GM23248 (cell line): ENCODE measurements around the gene AADAT. TPM values are rescaled to one million over a fixed set of nuclear protein-coding genes. Genes with fewer than 3 reads are reported as not detected.

ENCODE experiments used
- DNase-seq: peaks from one replicate; pipeline ENCODE4 v3.0.0-alpha.2; 2015
- H2AFZ ChIP-seq: fragments of 200-600 bp; sonication (generic); 2 replicates; pipeline ENCODE4 v1.6.1; 2016; ENCODE audit warnings: antibody characterized with exemption
- H3F3A ChIP-seq: fragments of 200-600 bp; sonication (generic); 2 replicates; pipeline ENCODE4 v1.6.1; 2016; ENCODE audit warnings: mild to moderate bottlenecking, antibody characterized with exemption, mixed run types; ENCODE audit not compliant: insufficient read depth
- H3K27ac ChIP-seq: fragments of 200-600 bp; sonication (generic); 2 replicates; pipeline ENCODE4 v1.5.1; 2016; ENCODE audit warnings: mild to moderate bottlenecking
- H3K27me3 ChIP-seq: fragments of 200-600 bp; sonication (generic); replicated peaks from 2 replicates; pipeline ENCODE4 v1.6.1; 2016; ENCODE audit warnings: mild to moderate bottlenecking; ENCODE audit not compliant: insufficient read depth
- H3K36me3 ChIP-seq: fragments of 200-600 bp; sonication (generic); 2 replicates; pipeline ENCODE4 v1.6.1; 2016; ENCODE audit warnings: low read depth, mild to moderate bottlenecking
- H3K4me1 ChIP-seq: fragments of 200-600 bp; sonication (generic); 2 replicates; pipeline ENCODE4 v1.6.1; 2016; ENCODE audit warnings: mild to moderate bottlenecking; ENCODE audit not compliant: insufficient read depth
- H3K4me2 ChIP-seq: fragments of 200-600 bp; sonication (generic); one replicate; pipeline ENCODE4 v1.6.1; 2016; ENCODE audit warnings: mild to moderate bottlenecking; ENCODE audit not compliant: unreplicated experiment
- H3K4me3 ChIP-seq: fragments of 200-600 bp; sonication (generic); 2 replicates; pipeline ENCODE4 v1.5.1; 2016; ENCODE audit warnings: mild to moderate bottlenecking
- H3K79me2 ChIP-seq: fragments of 200-600 bp; sonication (generic); 2 replicates; pipeline ENCODE4 v1.6.1; 2016; ENCODE audit warnings: mild to moderate bottlenecking; ENCODE audit not compliant: insufficient read depth
- H3K9ac ChIP-seq: fragments of 200-600 bp; sonication (generic); 2 replicates; pipeline ENCODE4 v1.6.1; 2016; ENCODE audit warnings: mild to moderate bottlenecking
- H3K9me2 ChIP-seq: fragments of 200-600 bp; sonication (generic); 2 replicates; pipeline ENCODE4 v1.6.1; 2016; ENCODE audit warnings: mixed run types, mild to moderate bottlenecking, moderate library complexity; ENCODE audit not compliant: insufficient read depth
- H3K9me3 ChIP-seq: fragments of 200-600 bp; sonication (generic); one replicate; pipeline ENCODE4 v1.6.1; 2017; ENCODE audit warnings: low read depth
- H4K20me1 ChIP-seq: fragments of 200-600 bp; sonication (generic); 2 replicates; pipeline ENCODE4 v1.6.0; 2016; ENCODE audit not compliant: insufficient read depth
- EZH2 ChIP-seq: fragments of 200-600 bp; sonication (generic); IDR thresholded peaks from 2 replicates; pipeline ENCODE4 v1.6.1; 2018; ENCODE audit warnings: antibody characterized with exemption, mild to moderate bottlenecking; ENCODE audit not compliant: insufficient read depth, poor library complexity, severe bottlenecking
- EZH2phosphoT487 ChIP-seq: fragments of 200-600 bp; sonication (generic); IDR thresholded peaks from 2 replicates; pipeline ENCODE4 v1.6.1; 2018; ENCODE audit warnings: antibody characterized with exemption, moderate library complexity, mild to moderate bottlenecking, low read depth; ENCODE audit not compliant: insufficient read depth
- WGBS, 2 experiments: methylation state at CpG; one replicate each; pipeline ENCODE4 v1.1.6; 2015 to 2017; ENCODE audit warnings: low lambda C conversion rate in 2 of 2, low coverage in 1 of 2; ENCODE audit errors: missing lambda C conversion rate in 2 of 2; 5-methylcytosine and 5-hydroxymethylcytosine counted together
- in situ Hi-C: fragments of 300-500 bp; cut with MboI; formaldehyde crosslinking; loops from 2 replicates; pipeline ENCODE4 v1.15.0; 2020
- polyA plus RNA-seq: library from polyadenylated mRNA; unstranded; fragments of >200 nt; fragmentation: Nextera tagmentation; extraction: Ambion mirVana; gene quantifications from 2 replicates; pipeline ENCODE4 v1.2.1, GENCODE V29; 2016
- total RNA-seq: library from RNA; depleted of rRNA; stranded (reverse); fragments of >200 nt; shearing (Covaris generic); gene quantifications from 2 replicates; pipeline ENCODE4 v1.2.3, GENCODE V29; 2014

The AADAT gene
- total and polyA plus RNA-seq, 2 experiments from 2014 or later: 4.3 to 7.7 TPM

DNA sequence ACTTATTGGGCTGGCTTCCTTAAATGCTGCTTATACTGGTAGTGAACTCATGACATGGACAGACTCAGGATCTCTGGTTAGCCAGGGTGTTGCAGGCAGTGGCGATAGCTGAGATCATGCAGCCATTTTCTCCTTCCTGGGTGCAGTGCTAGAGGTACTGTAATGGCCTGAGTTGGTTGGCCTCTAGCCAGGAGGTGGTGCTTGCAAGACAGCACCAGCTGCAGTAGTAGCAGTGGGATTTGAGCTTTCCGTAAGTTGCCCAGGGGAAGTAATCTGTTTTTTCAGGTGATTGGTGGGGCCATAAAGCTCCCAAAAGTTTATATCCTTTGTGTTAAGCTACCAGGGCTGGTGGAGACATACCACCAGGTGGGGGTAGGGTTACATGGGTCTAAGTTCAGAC, 45.1 kb upstream of the AADAT start:
- DNase-seq: no peak
- Histone ChIP-seq H3K4me3 (no peak overlapping the region), H3K4me2 (no peak overlapping the region), H3K27me3 (no peaks in the 10 kb centered on the region), H2AFZ (no peak overlapping the region), H3K36me3 (no peaks in the 10 kb centered on the region), H3K9me2 (no peaks in the 10 kb centered on the region), H3K4me1 (peaks cover 2% of the 10 kb centered on the region; the same call in 1 of the 2 replicates), H3K9ac (no peak overlapping the region), H3K9me3 (no peaks in the 10 kb centered on the region), H4K20me1 (no peaks in the 10 kb centered on the region), H3K79me2 (no peaks in the 10 kb centered on the region), H3F3A (no peaks in the 10 kb centered on the region), H3K27ac (no peak overlapping the region)
- no peak for TF ChIP-seq EZH2
- TF ChIP-seq EZH2phosphoT487: no peak
- in situ Hi-C loops: no loop called here
- 51 to 60% methylated on average over 2 of the region's 2 CpGs for WGBS, 2 experiments

DNA sequence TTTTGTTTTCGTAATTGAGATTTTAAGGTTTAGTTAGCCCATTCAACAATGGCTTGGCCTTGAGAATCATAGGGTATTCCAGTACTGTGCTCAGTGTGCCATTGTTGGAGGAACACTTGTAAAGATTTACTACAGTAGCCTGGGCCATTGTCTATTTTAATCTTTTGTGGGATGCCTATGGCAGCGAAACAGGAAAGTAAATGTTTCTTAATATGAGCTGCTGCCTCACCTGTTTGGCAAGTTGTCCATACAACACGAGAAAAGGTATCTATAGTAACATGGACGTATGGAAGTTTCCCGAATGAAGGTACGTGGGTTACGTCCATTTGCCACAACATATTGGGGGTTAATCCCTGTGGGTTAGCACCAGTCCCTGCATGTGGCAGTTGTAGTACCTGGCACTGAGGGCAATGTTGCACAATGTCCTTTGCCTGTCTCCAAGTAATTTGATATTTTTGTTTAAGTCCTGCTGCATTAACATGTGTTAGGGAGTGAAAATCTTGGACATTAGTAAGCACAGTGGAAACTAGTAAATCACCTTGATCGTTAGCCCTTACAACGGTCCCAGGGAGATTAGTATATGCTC, 38.6 kb upstream of the AADAT start:
- no peak for DNase-seq
- TF ChIP-seq EZH2: no peak
- no peak for TF ChIP-seq EZH2phosphoT487

GRCh38 chr4:170127758-170128157, 38.0 kb upstream of the AADAT start:
- Histone ChIP-seq H4K20me1 (no peaks in the 10 kb centered on the region), H3K9me3 (no peaks in the 10 kb centered on the region), H3F3A (no peaks in the 10 kb centered on the region), H3K79me2 (no peaks in the 10 kb centered on the region), H3K4me3 (no peak overlapping the region), H3K4me1 (no peaks in the 10 kb centered on the region), H3K36me3 (no peaks in the 10 kb centered on the region), H3K9ac (no peak overlapping the region), H2AFZ (no peak overlapping the region), H3K4me2 (no peak overlapping the region), H3K27ac (no peak overlapping the region), H3K27me3 (0 out of 2 replicates have a peak, but pooled peaks cover 9% of the 10 kb centered on the region), H3K9me2 (no peaks in the 10 kb centered on the region)
- no peak for TF ChIP-seq EZH2phosphoT487
- TF ChIP-seq EZH2: no peak
- WGBS, 2 experiments: 59 to 64% methylated on average over 10 of the region's 10 CpGs
- in situ Hi-C loops: no loop called here
- DNase-seq: no peak

More for the DNA sequence above, 38.6 kb upstream of the AADAT start:
- no peak overlapping the region for H3K9ac ChIP-seq
- H3K4me2 ChIP-seq: no peak overlapping the region
- in situ Hi-C loops: no loop called here
- H3K9me2 ChIP-seq: no peaks in the 10 kb centered on the region
- H3K27me3 ChIP-seq: 0 out of 2 replicates have a peak, but pooled peaks cover 9% of the 10 kb centered on the region
- H3K4me3 ChIP-seq: no peak overlapping the region
- H2AFZ ChIP-seq: no peak overlapping the region
- WGBS, 2 experiments: 57 to 59% methylated on average over 9 of the region's 9 CpGs
- H4K20me1 ChIP-seq: no peaks in the 10 kb centered on the region
- H3F3A ChIP-seq: no peaks in the 10 kb centered on the region
- H3K79me2 ChIP-seq: no peaks in the 10 kb centered on the region
- no peaks in the 10 kb centered on the region for H3K4me1 ChIP-seq
- no peaks in the 10 kb centered on the region for H3K9me3 ChIP-seq
- H3K27ac ChIP-seq: no peak overlapping the region
- no peaks in the 10 kb centered on the region for H3K36me3 ChIP-seq

DNA sequence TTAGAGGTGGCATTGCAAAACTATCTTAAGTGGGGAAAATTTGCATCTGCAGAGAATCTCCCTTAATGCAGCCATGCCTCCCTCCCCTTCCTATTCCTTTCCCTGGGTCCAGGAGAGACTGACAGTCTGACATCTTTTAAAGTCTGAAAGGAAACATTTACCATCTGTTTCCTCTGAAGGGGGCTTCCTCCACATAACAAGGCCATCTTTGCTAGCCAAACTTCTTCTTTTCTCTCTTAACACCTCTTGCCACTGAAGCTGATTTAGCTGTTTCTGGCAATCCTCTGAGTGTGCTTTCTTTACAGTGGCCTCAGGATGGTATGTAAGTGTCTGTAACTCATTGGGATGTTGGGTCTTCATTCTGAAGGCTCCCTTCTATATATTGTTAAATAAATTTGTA, 34.6 kb upstream of the AADAT start:
- Histone ChIP-seq H3K36me3 (no peaks in the 10 kb centered on the region), H3K4me2 (no peak overlapping the region), H3K4me1 (no peaks in the 10 kb centered on the region), H3K9me2 (no peaks in the 10 kb centered on the region), H3K27ac (no peak overlapping the region), H4K20me1 (no peaks in the 10 kb centered on the region), H3K4me3 (no peak overlapping the region), H3K9me3 (no peaks in the 10 kb centered on the region), H3K9ac (no peak overlapping the region), H3F3A (no peaks in the 10 kb centered on the region), H3K27me3 (peaks cover 9% of the 10 kb centered on the region; the same call in 1 of the 2 replicates), H2AFZ (no peak overlapping the region), H3K79me2 (no peaks in the 10 kb centered on the region)
- no peak for DNase-seq
- in situ Hi-C loops: no loop called here
- no peak for TF ChIP-seq EZH2phosphoT487
- no peak for TF ChIP-seq EZH2

- H3K4me1 ChIP-seq: no peaks in the 10 kb centered on the region
- DNase-seq: no peak
Observed at GRCh38 chr4:170122252-170122651, 32.5 kb upstream of the AADAT start.

More at GRCh38 chr4:170122252-170122651, 32.5 kb upstream of the AADAT start:
- Histone ChIP-seq H3K79me2 (no peaks in the 10 kb centered on the region), H2AFZ (no peak overlapping the region), H3K27ac (no peak overlapping the region), H3K9me2 (no peaks in the 10 kb centered on the region), H3K9ac (no peak overlapping the region), H3K4me2 (no peak overlapping the region), H3K4me3 (no peak overlapping the region), H3F3A (no peaks in the 10 kb centered on the region), H4K20me1 (no peaks in the 10 kb centered on the region), H3K27me3 (peaks cover 9% of the 10 kb centered on the region; the same call in 1 of the 2 replicates), H3K36me3 (no peaks in the 10 kb centered on the region), H3K9me3 (no peaks in the 10 kb centered on the region)
- in situ Hi-C loops: no loop called here
- TF ChIP-seq EZH2phosphoT487 (no peak), EZH2 (no peak)
